Measurements from ENCODE around the gene CHTF18.

Gene CHTF18

GRCh38 chr16:847151-847550 is 58.7 kb downstream of the CHTF18 start:
- Histone ChIP-seq H3K27me3 (ENCODE audit: control insufficient read depth in 1 of 2, insufficient read depth in 2 of 2, low read length in 2 of 2) (no peaks in the 10 kb centered on the region), H3K9ac (ENCODE audit: low read depth in 1 of 2, low read length in 2 of 2) (no peak overlapping the region), H3K4me1 (ENCODE audit: control insufficient read depth in 1 of 2, insufficient read depth in 2 of 2, low read length in 2 of 2) (no peaks in the 10 kb centered on the region), H3K27ac (ENCODE audit: low read depth, low read length) (no peak overlapping the region), H3K36me3 (ENCODE audit: control insufficient read depth in 1 of 2, insufficient read depth in 2 of 2, low read length in 2 of 2) (no peaks in the 10 kb centered on the region), H3K9me3 (ENCODE audit: control insufficient read depth in 1 of 2, low read length in 2 of 2) (peaks cover 13 to 18% of the 10 kb centered on the region in 2 donors), H3K4me3 (ENCODE audit: low read depth in 1 of 2, low read length in 2 of 2) (no peak overlapping the region)
